Body of pancreas (tissue), 4 donors: Measurements from ENCODE around the gene ATP4B.

Source experiments
- CTCF ChIP-seq, 7 experiments: fragments of 450-650 bp in 4 of 7; fragments of 200-600 bp in 3 of 7; sonication (generic) in 3 of 7; IDR thresholded peaks; one replicate each; pipeline ENCODE4 v1.5.1; 2016 to 2019; ENCODE audit warnings: antibody characterized with exemption in 7 of 7
- POLR2A ChIP-seq, 3 donors: fragments of 450-650 bp; IDR thresholded peaks; one replicate each; pipeline ENCODE4 v1.6.1; 2016; ENCODE audit warnings: antibody characterized with exemption in 3 of 3, mild to moderate bottlenecking in 2 of 3

GRCh38 chr13:113630804-113631203, 27.2 kb downstream of the ATP4B start:
- TF ChIP-seq CTCF (IDR thresholded peaks at IDR 0.05): no peak
- TF ChIP-seq POLR2A (IDR thresholded peaks at IDR 0.05): no peak
